HS-27A (cell line): ENCODE data around the gene FBRSL1.

ENCODE experiments used
- DNase-seq: peaks from one replicate; pipeline ENCODE4 v3.0.0-alpha.2; 2012; ENCODE audit warnings: low read depth, missing footprints

The FBRSL1 gene

GRCh38 chr12:132497514-132498405 lies 7.8 kb downstream of the FBRSL1 start:
- DNase-seq = no peak

GRCh38 chr12:132498931-132499330 lies 9.0 kb downstream of the FBRSL1 start:
- DNase-seq = no peak

GRCh38 chr12:132500142-132500855 lies 10.3 kb downstream of the FBRSL1 start:
- no peak for DNase-seq

- no peak for DNase-seq
Measured at GRCh38 chr12:132500856-132501180, 10.9 kb downstream of the FBRSL1 start.

- no peak for DNase-seq
Measured at GRCh38 chr12:132501204-132501940, 11.4 kb downstream of the FBRSL1 start.

- no peak for DNase-seq
Measured at GRCh38 chr12:132502149-132502881, 12.4 kb downstream of the FBRSL1 start.

- no peak for DNase-seq
Measured at GRCh38 chr12:132502882-132503193, 12.9 kb downstream of the FBRSL1 start.

- no peak for DNase-seq
Measured at GRCh38 chr12:132503618-132504204, 13.8 kb downstream of the FBRSL1 start.

- DNase-seq = no peak
Measured at GRCh38 chr12:132505105-132505851, 15.3 kb downstream of the FBRSL1 start.

GRCh38 chr12:132505852-132506219 lies 15.9 kb downstream of the FBRSL1 start:
- no peak for DNase-seq

- no peak for DNase-seq
Measured at GRCh38 chr12:132506328-132507160, 16.6 kb downstream of the FBRSL1 start.

GRCh38 chr12:132507161-132507538 lies 17.2 kb downstream of the FBRSL1 start:
- no peak for DNase-seq

GRCh38 chr12:132507656-132508490 lies 17.9 kb downstream of the FBRSL1 start:
- DNase-seq = no peak

- DNase-seq = no peak
Measured at GRCh38 chr12:132508491-132508740, 18.5 kb downstream of the FBRSL1 start.

GRCh38 chr12:132508860-132509732 lies 19.1 kb downstream of the FBRSL1 start:
- DNase-seq = no peak

- no peak for DNase-seq
Measured at GRCh38 chr12:132510111-132510724, 20.3 kb downstream of the FBRSL1 start.

GRCh38 chr12:132510746-132511477 lies 21.0 kb downstream of the FBRSL1 start:
- DNase-seq = no peak
